IMR-90 (cell line): ENCODE data around the gene CSHL1. TPM values are rescaled to one million over a fixed set of nuclear protein-coding genes. Genes with fewer than 3 reads are reported as not detected.
"Not testable (repeated sequence)": the region's sequence is repeated elsewhere in the genome, so short reads cannot be mapped to it uniquely, and the experiment has no call there.

Experiments
- ATAC-seq: fragments of 200-7000 bp; cut with Tn5 transposase; 2 replicates; pipeline ENCODE4 v1.9.1; 2020; ENCODE audit warnings: low read depth, mild to moderate bottlenecking, moderate library complexity
- BruUV-seq: library from RNA; stranded (reverse); fragments of 400-500 nt; replicated peaks from 2 replicates; lab custom pipeline; 2021; lab: Mats Ljungman, UMichigan
- CTCF ChIA-PET: fragments of 300-600 bp; formaldehyde crosslinking; extraction: SDS; loops from one replicate; lab custom pipeline; 2021; ENCODE audit warnings: antibody characterized with exemption; lab: Yijun Ruan, JAX
- POLR2A ChIA-PET: fragments of 300-600 bp; sonication (Branson Sonifier 250); formaldehyde crosslinking; loops from one replicate; lab custom pipeline; 2022; ENCODE audit warnings: antibody characterized with exemption; ENCODE audit not compliant: unreplicated experiment; lab: Charles Lee
- DNase-seq: peaks from one replicate; pipeline ENCODE4 v3.0.0; 2013
- H2AFZ ChIP-seq: replicated peaks from 2 replicates; pipeline ENCODE3; 2013; ENCODE audit warnings: low read length, mild to moderate bottlenecking; ENCODE audit not compliant: poor library complexity
- H2AK5ac ChIP-seq: 2 replicates; pipeline ENCODE4 v1.6.1; 2013; ENCODE audit warnings: low read depth, low read length, inconsistent platforms
- H2AK9ac ChIP-seq: replicated peaks from 2 replicates; pipeline ENCODE3; 2013; ENCODE audit warnings: mild to moderate bottlenecking, low read depth, low read length, moderate library complexity; ENCODE audit not compliant: poor library complexity
- H2BK120ac ChIP-seq: 2 replicates; pipeline ENCODE4 v1.6.1; 2013; ENCODE audit warnings: low read depth, low read length, inconsistent platforms
- H2BK15ac ChIP-seq: 3 replicates; pipeline ENCODE4 v1.6.1; 2013; ENCODE audit warnings: low read depth, low read length, inconsistent platforms
- H2BK20ac ChIP-seq: 2 replicates; pipeline ENCODE4 v1.6.1; 2013; ENCODE audit warnings: low read depth, mild to moderate bottlenecking, inconsistent platforms, low read length, moderate library complexity
- H2BK5ac ChIP-seq: 2 replicates; pipeline ENCODE4 v1.6.1; 2013; ENCODE audit warnings: mild to moderate bottlenecking, low read depth, low read length, inconsistent platforms; ENCODE audit not compliant: poor library complexity, severe bottlenecking
- H3K14ac ChIP-seq: replicated peaks from 2 replicates; pipeline ENCODE4 v1.6.1; 2013; ENCODE audit warnings: low read depth, low read length, inconsistent platforms
- H3K18ac ChIP-seq: 2 replicates; pipeline ENCODE4 v1.6.1; 2013; ENCODE audit warnings: low read depth, low read length, control low read depth
- H3K23ac ChIP-seq: 2 replicates; pipeline ENCODE4 v1.6.1; 2013; ENCODE audit warnings: low read depth, low read length, inconsistent platforms
- H3K27ac ChIP-seq: 2 replicates; pipeline ENCODE4 v1.5.1; 2013; ENCODE audit warnings: mild to moderate bottlenecking, control low read depth, low read length; ENCODE audit not compliant: insufficient read depth
- H3K27me3 ChIP-seq: 2 replicates; pipeline ENCODE4 v1.6.1; 2013; ENCODE audit warnings: low read length; ENCODE audit not compliant: control insufficient read depth, insufficient read depth
- H3K36me3 ChIP-seq: 2 replicates; pipeline ENCODE4 v1.6.1; 2013; ENCODE audit warnings: low read length, mixed read lengths; ENCODE audit not compliant: control insufficient read depth, insufficient read depth
- H3K4ac ChIP-seq: 2 replicates; pipeline ENCODE4 v1.6.1; 2013; ENCODE audit warnings: low read depth, low read length, inconsistent platforms
- H3K4me1 ChIP-seq: 2 replicates; pipeline ENCODE4 v1.6.1; 2013; ENCODE audit warnings: low read length, mixed read lengths; ENCODE audit not compliant: control insufficient read depth, insufficient read depth
- H3K4me2 ChIP-seq: 2 replicates; pipeline ENCODE4 v1.6.1; 2013; ENCODE audit warnings: low read depth, mild to moderate bottlenecking, control low read depth, low read length, moderate library complexity
- H3K4me3 ChIP-seq: 2 replicates; pipeline ENCODE4 v1.5.1; 2013; ENCODE audit warnings: low read depth, mild to moderate bottlenecking, control low read depth, low read length, moderate library complexity; ENCODE audit not compliant: insufficient read depth
- H3K56ac ChIP-seq: 2 replicates; pipeline ENCODE4 v1.6.1; 2013; ENCODE audit warnings: low read length, inconsistent platforms; ENCODE audit not compliant: insufficient read depth; ENCODE audit errors: extremely low read depth
- H3K79me1 ChIP-seq, 2 experiments: 2 replicates each; pipeline ENCODE4 v1.6.1; 2013; ENCODE audit warnings: low read length in 2 of 2, inconsistent platforms in 1 of 2, low read depth in 1 of 2
- H3K9ac ChIP-seq: 2 replicates; pipeline ENCODE4 v1.6.1; 2013; ENCODE audit warnings: low read depth, low read length, control low read depth
- H3K9me1 ChIP-seq: 2 replicates; pipeline ENCODE4 v1.6.1; 2013; ENCODE audit warnings: low read length, inconsistent platforms; ENCODE audit not compliant: insufficient read depth
- H3K9me3 ChIP-seq: 2 replicates; pipeline ENCODE4 v1.6.1; 2013; ENCODE audit warnings: low read length; ENCODE audit not compliant: control insufficient read depth, insufficient read depth
- H4K20me1 ChIP-seq: 2 replicates; pipeline ENCODE4 v1.6.1; 2013; ENCODE audit warnings: low read length, inconsistent platforms; ENCODE audit not compliant: insufficient read depth
- H4K5ac ChIP-seq: 2 replicates; pipeline ENCODE4 v1.6.1; 2013; ENCODE audit warnings: mild to moderate bottlenecking, low read depth, low read length, control low read depth
- H4K8ac ChIP-seq, 2 experiments: 2 replicates each; pipeline ENCODE4 v1.6.1; 2013; ENCODE audit warnings: low read depth in 2 of 2, low read length in 2 of 2, control low read depth in 1 of 2, inconsistent platforms in 1 of 2
- H4K91ac ChIP-seq: 2 replicates; pipeline ENCODE4 v1.6.1; 2013; ENCODE audit warnings: low read depth, low read length, inconsistent platforms; ENCODE audit not compliant: insufficient read depth
- WGBS, 2 experiments: methylation state at CpG; one replicate each; pipeline versions ENCODE4 v1.1.5 to v1.1.7; 2013; ENCODE audit warnings: missing lambda C conversion rate in 2 of 2; ENCODE audit not compliant: insufficient read length in 1 of 2; ENCODE audit errors: extremely low coverage in 2 of 2; 5-methylcytosine and 5-hydroxymethylcytosine counted together
- dilution Hi-C: fragments of 300-500 bp; cut with HindIII; formaldehyde crosslinking; loops from one replicate; pipeline ENCODE4 v1.14.3; 2018; ENCODE audit warnings: low sequenced_read_pairs; ENCODE audit not compliant: unreplicated experiment
- in situ Hi-C: fragments of 300-500 bp; cut with MboI; formaldehyde crosslinking; loops from 3 replicates; pipeline ENCODE4 v1.14.3; 2019; ENCODE audit warnings: low sequenced_read_pairs, inconsistent platforms, mixed read lengths
- intact Hi-C: fragments of 100-400 bp; cut with micrococcal nuclease; formaldehyde crosslinking; loops from 2 replicates; pipeline ENCODE4 v1.10.0; 2022
- polyA plus RNA-seq, 3 experiments: library from polyadenylated mRNA; depleted of rRNA; stranded (reverse); fragments of >200 nt; gene quantifications; 2 replicates each; pipeline ENCODE4 v1.2.3, GENCODE V29; 2012; ENCODE audit warnings: low replicate concordance in 1 of 3
- total RNA-seq: library from RNA; depleted of rRNA; stranded (reverse); fragments of >200 nt; gene quantifications from 2 replicates; pipeline ENCODE4 v1.2.3, GENCODE V29; 2012

Gene CSHL1
- total and polyA plus RNA-seq, 2 of the 4 experiments (the other 2 are of a cell fraction): not detected

DNA sequence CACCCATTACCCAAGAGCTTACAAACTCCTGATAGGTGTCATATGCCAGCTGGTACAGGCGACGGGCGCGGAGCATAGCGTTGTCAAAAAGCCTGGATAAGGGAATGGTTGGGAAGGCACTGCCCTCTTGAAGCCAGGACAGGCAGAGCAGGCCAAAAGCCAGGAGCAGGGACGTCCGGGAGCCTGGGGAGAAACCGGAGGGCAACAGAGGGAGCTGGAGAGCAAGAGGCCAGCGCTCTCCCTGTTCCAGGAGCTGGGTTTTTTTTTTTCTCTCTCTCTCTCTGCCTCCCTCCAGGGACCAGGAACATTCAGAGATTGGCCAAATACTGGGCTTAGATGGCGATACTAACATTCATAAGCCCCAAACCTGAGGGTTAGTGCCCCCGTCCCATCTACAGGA lies 29.7 kb downstream of the CSHL1 start:
- CTCF ChIA-PET: interaction anchor here (0.6 to 1.2 kb wide), 2 partner anchors 15 to 257 kb away, joined by 3 to 4 read pairs; no protein-coding TSS in a partner anchor
- BruUV-seq, H2BK20ac ChIP-seq, H2AK5ac ChIP-seq, H3K4me1 ChIP-seq, intact Hi-C loops, H3K36me3 ChIP-seq, H4K91ac ChIP-seq, H2AK9ac ChIP-seq, H3K23ac ChIP-seq, H2BK15ac ChIP-seq, POLR2A ChIA-PET, H4K5ac ChIP-seq, H2AFZ ChIP-seq, H4K20me1 ChIP-seq, H3K4ac ChIP-seq, H3K4me2 ChIP-seq, H4K8ac ChIP-seq, in situ Hi-C loops, dilution Hi-C loops, DNase-seq, H3K14ac ChIP-seq, H3K18ac ChIP-seq, H2BK120ac ChIP-seq, H2BK5ac ChIP-seq, H3K56ac ChIP-seq, H3K79me1 ChIP-seq, H3K27ac ChIP-seq, H3K4me3 ChIP-seq, H3K9me1 ChIP-seq, H3K9ac ChIP-seq, H3K9me3 ChIP-seq: not testable (repeated sequence)
- peak; percentile 11; the same call in 1 of the 2 replicates for ATAC-seq
- WGBS, 2 experiments: no CpG with 5 or more reads among the region's 11 CpGs
- peaks cover 24% of the 10 kb centered on the region for H3K27me3 ChIP-seq
